WTC11 (cell line): ENCODE data around the gene HAUS5. TPM values are rescaled to one million over a fixed set of nuclear protein-coding genes. Genes with fewer than 3 reads are reported as not detected.
A peak's percentile ranks its signal among the peaks of the same experiment; 100 is the strongest.

Experiments used
- ATAC-seq: fragments of 200-7000 bp; cut with Tn5 transposase; 2 replicates; pipeline ENCODE4 v1.10.0; 2021; ENCODE audit warnings: mild to moderate bottlenecking, moderate library complexity
- CTCF ChIA-PET: fragments of 300-600 bp; sonication (Branson Sonifier 250); formaldehyde crosslinking; loops from one replicate; lab custom pipeline; 2021; ENCODE audit warnings: antibody characterized with exemption; lab: Charles Lee
- POLR2A ChIA-PET: fragments of 350-600 bp; sonication (Branson Sonifier 250); formaldehyde crosslinking; loops from one replicate; lab custom pipeline; 2021; ENCODE audit warnings: antibody characterized with exemption; lab: Charles Lee
- DNase-seq: peaks from one replicate; pipeline ENCODE4 v3.0.0; 2021; ENCODE audit warnings: low spot score
- H3K27ac Mint-ChIP-seq: 2 replicates; pipeline ENCODE4 v1.8.0; 2021; ENCODE audit warnings: mixed read lengths
- H3K27me3 Mint-ChIP-seq: 2 replicates; pipeline ENCODE4 v1.8.0; 2021; ENCODE audit warnings: low read depth, mild to moderate bottlenecking, moderate library complexity, mixed read lengths
- H3K36me3 Mint-ChIP-seq: 2 replicates; pipeline ENCODE4 v1.8.0; 2021; ENCODE audit warnings: mixed read lengths
- H3K4me1 Mint-ChIP-seq: 2 replicates; pipeline ENCODE4 v1.8.0; 2022; ENCODE audit warnings: mixed read lengths
- H3K4me3 Mint-ChIP-seq: 2 replicates; pipeline ENCODE4 v1.8.0; 2021; ENCODE audit warnings: mild to moderate bottlenecking, moderate library complexity, mixed read lengths
- H3K9me3 Mint-ChIP-seq: 2 replicates; pipeline ENCODE4 v1.8.0; 2021; ENCODE audit warnings: mixed read lengths
- ARID4B ChIP-seq: sonication (generic); formaldehyde crosslinking; IDR thresholded peaks from 2 replicates; pipeline ENCODE4 v1.8.0; 2023; ENCODE audit warnings: missing genetic modification reagents, mild to moderate bottlenecking, borderline replicate concordance
- ATF3 ChIP-seq: sonication (generic); formaldehyde crosslinking; conservative IDR thresholded peaks from 2 replicates; pipeline ENCODE4 v1.8.1; 2022; ENCODE audit warnings: mild to moderate bottlenecking, missing genetic modification reagents
- CBFB ChIP-seq: sonication (generic); formaldehyde crosslinking; IDR thresholded peaks from 2 replicates; pipeline ENCODE4 v1.8.1; 2022; ENCODE audit warnings: mild to moderate bottlenecking, low read depth, missing genetic modification reagents
- CREM ChIP-seq: sonication (generic); formaldehyde crosslinking; IDR thresholded peaks from 2 replicates; pipeline ENCODE4 v1.8.1; 2022; ENCODE audit warnings: mild to moderate bottlenecking, missing genetic modification reagents, moderate library complexity
- FOXJ3 ChIP-seq: sonication (generic); formaldehyde crosslinking; IDR thresholded peaks from 2 replicates; pipeline ENCODE4 v1.9.0; 2021; ENCODE audit warnings: missing genetic modification reagents, mild to moderate bottlenecking, borderline replicate concordance
- GRHL2 ChIP-seq: fragments of 250-450 bp; sonication (Bioruptor Pico); IDR thresholded peaks from 2 replicates; pipeline ENCODE4 v1.8.0; 2022; ENCODE audit warnings: mild to moderate bottlenecking, moderate library complexity; ENCODE audit not compliant: insufficient replicate concordance, severe bottlenecking
- MAX ChIP-seq: sonication (generic); formaldehyde crosslinking; IDR thresholded peaks from 2 replicates; pipeline ENCODE4 v1.8.0; 2022; ENCODE audit warnings: mild to moderate bottlenecking, missing genetic modification reagents
- OVOL2 ChIP-seq: fragments of 250-450 bp; sonication (Bioruptor Pico); IDR thresholded peaks from 2 replicates; pipeline ENCODE4 v1.9.0; 2021; ENCODE audit warnings: mild to moderate bottlenecking, borderline replicate concordance
- PRDM15 ChIP-seq: sonication (generic); formaldehyde crosslinking; IDR thresholded peaks from 2 replicates; pipeline ENCODE4 v1.8.0; 2022; ENCODE audit warnings: missing genetic modification reagents
- PRRX2 ChIP-seq: fragments of 250-450 bp; sonication (Bioruptor Pico); IDR thresholded peaks from 2 replicates; pipeline ENCODE4 v1.8.0; 2021; ENCODE audit warnings: mild to moderate bottlenecking
- RELA ChIP-seq: sonication (generic); formaldehyde crosslinking; IDR thresholded peaks from 2 replicates; pipeline ENCODE4 v1.8.1; 2022; ENCODE audit warnings: missing genetic modification reagents, mild to moderate bottlenecking, borderline replicate concordance
- SP1 ChIP-seq: sonication (generic); formaldehyde crosslinking; conservative IDR thresholded peaks from 2 replicates; pipeline ENCODE4 v1.8.1; 2022; ENCODE audit warnings: missing genetic modification reagents
- ZMAT4 ChIP-seq: fragments of 250-450 bp; sonication (Bioruptor Pico); IDR thresholded peaks from 2 replicates; pipeline ENCODE4 v1.9.0; 2021; ENCODE audit warnings: mild to moderate bottlenecking
- ZNF121 ChIP-seq: sonication (generic); formaldehyde crosslinking; IDR thresholded peaks from 2 replicates; pipeline ENCODE4 v1.8.0; 2023; ENCODE audit warnings: missing genetic modification reagents
- ZNF232 ChIP-seq: sonication (generic); formaldehyde crosslinking; IDR thresholded peaks from 2 replicates; pipeline ENCODE4 v1.8.0; 2022; ENCODE audit warnings: mild to moderate bottlenecking, missing genetic modification reagents
- ZNF263 ChIP-seq: sonication (generic); formaldehyde crosslinking; IDR thresholded peaks from 2 replicates; pipeline ENCODE4 v1.8.1; 2022; ENCODE audit warnings: low read depth, mild to moderate bottlenecking, moderate library complexity, missing genetic modification reagents
- ZNF281 ChIP-seq: sonication (generic); formaldehyde crosslinking; IDR thresholded peaks from 2 replicates; pipeline ENCODE4 v1.8.0; 2023; ENCODE audit warnings: mild to moderate bottlenecking, missing genetic modification reagents
- ZNF317 ChIP-seq: sonication (generic); formaldehyde crosslinking; IDR thresholded peaks from 2 replicates; pipeline ENCODE4 v1.8.1; 2023; ENCODE audit warnings: low read depth, mild to moderate bottlenecking, moderate library complexity, missing genetic modification reagents, borderline replicate concordance
- ZSCAN18 ChIP-seq: fragments of 250-450 bp; sonication (Bioruptor Pico); IDR thresholded peaks from 2 replicates; pipeline ENCODE4 v2.1.2; 2022; ENCODE audit warnings: mild to moderate bottlenecking, moderate library complexity
- total RNA-seq: library from RNA; stranded (reverse); gene quantifications from 3 replicates; pipeline ENCODE4 v1.2.3, GENCODE V29; 2021

Gene HAUS5
- total RNA-seq, 1 experiment from 2014 or later: 25.4 TPM

- ChIA-PET CTCF (interaction anchor here (0.6 to 3.1 kb wide), 16 partner anchors 14 to 1217 kb away, joined by 3 to 19 read pairs (median 4); partner anchors contain the start of gene ATP4A), POLR2A (interaction anchor here (0.6 to 3.3 kb wide), 6 partner anchors 29 to 135 kb away, joined by 3 to 14 read pairs (median 4); partner anchors contain the start of genes PSENEN and U2AF1L4)
- DNase-seq: peak; percentile 98
- peak; percentile 83 for ATAC-seq
- peaks cover 17% of the 10 kb centered on the region for H3K27me3 Mint-ChIP-seq
- peak overlapping the region; percentile 84 for H3K4me3 Mint-ChIP-seq
- TF ChIP-seq PRDM15 (CRISPR knock-in tag): no peak
- no peak for TF ChIP-seq ZMAT4 (CRISPR knock-in tag)
- TF ChIP-seq PRRX2 (CRISPR knock-in tag): no peak
- TF ChIP-seq CREM (CRISPR knock-in tag): no peak
- TF ChIP-seq OVOL2 (CRISPR knock-in tag): no peak
- no peak for TF ChIP-seq ZNF121 (CRISPR knock-in tag)
- TF ChIP-seq ZNF281 (CRISPR knock-in tag): no peak
- TF ChIP-seq ZNF317: no peak
- TF ChIP-seq RELA (CRISPR knock-in tag): no peak
- 0 out of 2 replicates have a peak, but pooled peaks have one; percentile 57 for TF ChIP-seq ZNF232
- TF ChIP-seq ZSCAN18 (CRISPR knock-in tag): no peak
- TF ChIP-seq CBFB (CRISPR knock-in tag): no peak
- TF ChIP-seq ZNF263: no peak
- peak; percentile 84 for TF ChIP-seq SP1 (CRISPR knock-in tag)
- peak; percentile 37; the same call in 1 of the 2 replicates for TF ChIP-seq MAX (CRISPR knock-in tag)
- TF ChIP-seq FOXJ3 (CRISPR knock-in tag): no peak
- no peak for TF ChIP-seq GRHL2 (CRISPR knock-in tag)
- no peak for TF ChIP-seq ATF3 (CRISPR knock-in tag)
- TF ChIP-seq ARID4B: peak; percentile 40; the same call in 1 of the 2 replicates
- peaks cover 29% of the 10 kb centered on the region for H3K4me1 Mint-ChIP-seq
- H3K36me3 Mint-ChIP-seq: no peaks in the 10 kb centered on the region
- peak overlapping the region; percentile 93 for H3K27ac Mint-ChIP-seq
- H3K9me3 Mint-ChIP-seq: no peaks in the 10 kb centered on the region
Observed at GRCh38 chr19:35644206-35644986, 31.9 kb downstream of the HAUS5 start.
